ENCODE results near the gene ING3. TPM values are rescaled to one million over a fixed set of nuclear protein-coding genes. Genes with fewer than 3 reads are reported as not detected.
A peak's percentile ranks its signal among the peaks of the same experiment; 100 is the strongest.

Gene ING3
- total RNA-seq, 1 donor from 2014 or later: 14.0 TPM

GRCh38 chr7:120985130-120985758 is 34.7 kb downstream of the ING3 start:
- intact Hi-C loops (cut with DNase I): no loop called here
- Histone ChIP-seq H3K9me3 (no peaks in the 10 kb centered on the region), H3K27me3 (no peaks in the 10 kb centered on the region), H3K27ac (no peak overlapping the region), H3K4me3 (no peak overlapping the region), H3K4me1 (no peaks in the 10 kb centered on the region), H3K36me3 (no peaks in the 10 kb centered on the region)
- DNase-seq (ENCODE audit: extremely low spot score in 2 of 2): no peak
- TF ChIP-seq POLR2AphosphoS5 (IDR thresholded peaks at IDR 0.05; ENCODE audit: insufficient read depth in 1 of 2, low read depth in 1 of 2) (no peak), POLR2A (IDR thresholded peaks at IDR 0.05) (no peak)
- TF ChIP-seq, protein P1, sequence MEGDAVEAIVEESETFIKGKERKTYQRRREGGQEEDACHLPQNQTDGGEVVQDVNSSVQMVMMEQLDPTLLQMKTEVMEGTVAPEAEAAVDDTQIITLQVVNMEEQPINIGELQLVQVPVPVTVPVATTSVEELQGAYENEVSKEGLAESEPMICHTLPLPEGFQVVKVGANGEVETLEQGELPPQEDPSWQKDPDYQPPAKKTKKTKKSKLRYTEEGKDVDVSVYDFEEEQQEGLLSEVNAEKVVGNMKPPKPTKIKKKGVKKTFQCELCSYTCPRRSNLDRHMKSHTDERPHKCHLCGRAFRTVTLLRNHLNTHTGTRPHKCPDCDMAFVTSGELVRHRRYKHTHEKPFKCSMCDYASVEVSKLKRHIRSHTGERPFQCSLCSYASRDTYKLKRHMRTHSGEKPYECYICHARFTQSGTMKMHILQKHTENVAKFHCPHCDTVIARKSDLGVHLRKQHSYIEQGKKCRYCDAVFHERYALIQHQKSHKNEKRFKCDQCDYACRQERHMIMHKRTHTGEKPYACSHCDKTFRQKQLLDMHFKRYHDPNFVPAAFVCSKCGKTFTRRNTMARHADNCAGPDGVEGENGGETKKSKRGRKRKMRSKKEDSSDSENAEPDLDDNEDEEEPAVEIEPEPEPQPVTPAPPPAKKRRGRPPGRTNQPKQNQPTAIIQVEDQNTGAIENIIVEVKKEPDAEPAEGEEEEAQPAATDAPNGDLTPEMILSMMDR (IDR thresholded peaks at IDR 0.05): no peak

GRCh38 chr7:120985839-120986238 is 35.3 kb downstream of the ING3 start:
- no peaks in the 10 kb centered on the region for H3K9me3 ChIP-seq
- intact Hi-C loops (cut with DNase I): no loop called here

GRCh38 chr7:120986650-120987049 is 36.1 kb downstream of the ING3 start:
- intact Hi-C loops (cut with DNase I): no loop called here
- H3K4me3 ChIP-seq: no peak overlapping the region
- H3K36me3 ChIP-seq: no peaks in the 10 kb centered on the region
- no peak for TF ChIP-seq POLR2AphosphoS5 (IDR thresholded peaks at IDR 0.05; ENCODE audit: insufficient read depth in 1 of 2, low read depth in 1 of 2)
- no peak for TF ChIP-seq POLR2A (IDR thresholded peaks at IDR 0.05)
- no peaks in the 10 kb centered on the region for H3K27me3 ChIP-seq
- no peak overlapping the region for H3K27ac ChIP-seq
- no peak for DNase-seq (ENCODE audit: extremely low spot score in 2 of 2)
- no peaks in the 10 kb centered on the region for H3K9me3 ChIP-seq
- H3K4me1 ChIP-seq: no peaks in the 10 kb centered on the region

More at GRCh38 chr7:120985839-120986238, 35.3 kb downstream of the ING3 start:
- Histone ChIP-seq H3K27ac (no peak overlapping the region), H3K36me3 (no peaks in the 10 kb centered on the region), H3K27me3 (no peaks in the 10 kb centered on the region), H3K4me1 (no peaks in the 10 kb centered on the region), H3K4me3 (no peak overlapping the region)
- TF ChIP-seq, protein P1 (IDR thresholded peaks at IDR 0.05): no peak
- TF ChIP-seq POLR2AphosphoS5 (IDR thresholded peaks at IDR 0.05; ENCODE audit: insufficient read depth in 1 of 2, low read depth in 1 of 2) (no peak), POLR2A (IDR thresholded peaks at IDR 0.05) (no peak)
- DNase-seq (ENCODE audit: extremely low spot score in 2 of 2): no peak

DNA sequence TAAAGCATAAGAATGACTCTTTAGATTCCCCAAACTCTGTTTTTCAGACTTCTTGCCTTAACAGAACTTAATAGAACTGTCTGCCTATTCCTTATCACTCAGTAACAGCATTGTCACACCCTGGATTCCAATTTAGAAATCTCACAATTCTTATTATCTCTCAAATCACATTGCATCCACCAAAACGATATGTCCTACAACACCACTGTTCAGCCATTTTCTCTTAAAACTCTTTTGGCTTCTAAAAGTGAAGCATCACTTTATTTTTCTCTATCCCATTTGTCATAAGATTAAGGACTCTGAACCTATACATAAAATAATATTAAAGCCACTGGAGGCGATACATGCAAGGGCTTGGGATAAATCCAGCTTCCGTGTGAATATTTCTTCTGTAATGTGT is 36.7 kb downstream of the ING3 start:
- Histone ChIP-seq H3K4me3 (no peak overlapping the region), H3K9me3 (no peaks in the 10 kb centered on the region), H3K27me3 (no peaks in the 10 kb centered on the region), H3K27ac (peak overlapping the region; percentile 94), H3K36me3 (no peaks in the 10 kb centered on the region), H3K4me1 (no peaks in the 10 kb centered on the region)
- intact Hi-C loops (cut with DNase I): no loop called here
- no peak for TF ChIP-seq POLR2AphosphoS5 (IDR thresholded peaks at IDR 0.05; ENCODE audit: insufficient read depth in 1 of 2, low read depth in 1 of 2)
- no peak for TF ChIP-seq POLR2A (IDR thresholded peaks at IDR 0.05)
- TF ChIP-seq, protein P1 (IDR thresholded peaks at IDR 0.05): no peak
- DNase-seq (ENCODE audit: extremely low spot score in 2 of 2): no peak

GRCh38 chr7:120987683-120988590 is 37.4 kb downstream of the ING3 start:
- no peaks in the 10 kb centered on the region for H3K4me1 ChIP-seq
- H3K9me3 ChIP-seq: no peaks in the 10 kb centered on the region
- intact Hi-C loops (cut with DNase I): loop anchor here (1.0 kb wide), 1 partner anchor 93 kb away; no protein-coding TSS in a partner anchor
- no peaks in the 10 kb centered on the region for H3K27me3 ChIP-seq
- H3K4me3 ChIP-seq: peak overlapping the region; percentile 42 to 50
- H3K27ac ChIP-seq: peak overlapping the region; percentile 94
- no peak for DNase-seq (ENCODE audit: extremely low spot score in 2 of 2)
- H3K36me3 ChIP-seq: no peaks in the 10 kb centered on the region
- TF ChIP-seq, protein P1 (IDR thresholded peaks at IDR 0.05): peak; percentile 61 to 93 (median 93)
- TF ChIP-seq POLR2AphosphoS5 (IDR thresholded peaks at IDR 0.05; ENCODE audit: insufficient read depth in 1 of 2, low read depth in 1 of 2): peak in 1 of 2 donors; percentile 64
- TF ChIP-seq POLR2A (IDR thresholded peaks at IDR 0.05): no peak

Data from vagina (tissue), 2 donors.